DMS153 treated with DMSO at 0.1 percent for 48 hours (cell line): ENCODE results near the gene ANGPTL4.
A peak's percentile ranks its signal among the peaks of the same experiment; 100 is the strongest.
"Not testable (repeated sequence)": the region's sequence is repeated elsewhere in the genome, so short reads cannot be mapped to it uniquely, and the experiment has no call there.

Source experiments
- DNase-seq: peaks from one replicate; lab custom pipeline; 2025; ENCODE audit not compliant: unreplicated experiment; lab: John Stamatoyannopoulos, UW

The ANGPTL4 gene

GRCh38 chr19:8360196-8360595, 3.8 kb upstream of the ANGPTL4 start:
- DNase-seq: no peak

GRCh38 chr19:8361921-8362793, 1.8 kb upstream of the ANGPTL4 start:
- DNase-seq: peak; percentile 63

GRCh38 chr19:8366121-8366581, 2.2 kb downstream of the ANGPTL4 start:
- no peak for DNase-seq

GRCh38 chr19:8366961-8367326, 3.0 kb downstream of the ANGPTL4 start:
- DNase-seq: no peak

GRCh38 chr19:8367327-8368001, 3.5 kb downstream of the ANGPTL4 start:
- DNase-seq: peak; percentile 11

- no peak for DNase-seq
These were observed 6.4 kb downstream of the ANGPTL4 start for GRCh38 chr19:8370176-8371010.

- no peak for DNase-seq
These were observed 7.3 kb downstream of the ANGPTL4 start for GRCh38 chr19:8371011-8371804.

GRCh38 chr19:8373867-8374813, 10.2 kb downstream of the ANGPTL4 start:
- DNase-seq: no peak

- DNase-seq: not testable (repeated sequence)
These were observed 11.8 kb downstream of the ANGPTL4 start for GRCh38 chr19:8375766-8376165.

GRCh38 chr19:8376373-8376974, 12.5 kb downstream of the ANGPTL4 start:
- DNase-seq: not testable (repeated sequence)

- no peak for DNase-seq
These were observed 13.6 kb downstream of the ANGPTL4 start for GRCh38 chr19:8377598-8377997.

- not testable (repeated sequence) for DNase-seq
These were observed 15.4 kb downstream of the ANGPTL4 start for GRCh38 chr19:8379156-8379891.

GRCh38 chr19:8384569-8384968, 20.6 kb downstream of the ANGPTL4 start:
- DNase-seq: not testable (repeated sequence)

- DNase-seq: not testable (repeated sequence)
These were observed 21.1 kb downstream of the ANGPTL4 start for GRCh38 chr19:8385103-8385502.

GRCh38 chr19:8385566-8385965, 21.6 kb downstream of the ANGPTL4 start:
- not testable (repeated sequence) for DNase-seq

GRCh38 chr19:8386419-8386818, 22.5 kb downstream of the ANGPTL4 start:
- not testable (repeated sequence) for DNase-seq

GRCh38 chr19:8386990-8387389, 23.0 kb downstream of the ANGPTL4 start:
- no peak for DNase-seq
